ENCODE measurements around the gene MRPL49. TPM values are rescaled to one million over a fixed set of nuclear protein-coding genes. Genes with fewer than 3 reads are reported as not detected.

The MRPL49 gene
- total RNA-seq (2021) = 66.7 and 73.4 TPM in 2 replicates
- long read RNA-seq, transcript MRPL49-201 (4 exons, 2,019 nt) = major isoform, 516 of 585 reads
- long read RNA-seq, transcript MRPL49-209 (3 exons, 518 nt) = minor isoform, 24 of 585 reads
- long read RNA-seq, transcript MRPL49-202 (4 exons, 2,065 nt) = minor isoform, 20 of 585 reads
- long read RNA-seq, partial matches to known transcripts = 4 of 585 reads
- long read RNA-seq, other reads (novel, unspliced or antisense) = 16 of 585 reads

- H3K9me3 Mint-ChIP-seq = no peaks in the 10 kb centered on the region
- Histone ChIP-seq H3K23me2 (ENCODE audit: insufficient read length, low read depth, low read length, poor library complexity, severe bottlenecking) (peaks cover 7% of the 10 kb centered on the region), H3K23ac (ENCODE audit: insufficient read length, low read depth, low read length) (no peak within 1 kb of the TSS), H2BK15ac (ENCODE audit: low read depth, low read length) (no peak within 1 kb of the TSS), H3K18ac (ENCODE audit: insufficient read length, low read depth, low read length) (peak within 1 kb of the TSS; percentile 87), H3K79me2 (ENCODE audit: insufficient read depth, low read length) (peaks cover 9% of the 10 kb centered on the region; the same call in 1 of the 2 replicates), H2BK20ac (ENCODE audit: low read depth, low read length, poor library complexity, severe bottlenecking) (no peak within 1 kb of the TSS), H3K9me3 (ENCODE audit: control insufficient read depth, low read depth, low read length) (no peaks in the 10 kb centered on the region), H4K91ac (ENCODE audit: insufficient read length, low read depth, low read length) (no peak within 1 kb of the TSS), H3K9ac (ENCODE audit: extremely low read depth, insufficient read length, low read length) (peak within 1 kb of the TSS; percentile 96), H2AK5ac (ENCODE audit: insufficient read length, low read length) (no peak within 1 kb of the TSS), H2AFZ (ENCODE audit: low read length) (peak within 1 kb of the TSS; percentile 74), H4K8ac (replicated peaks; ENCODE audit: insufficient read length, low read depth, low read length) (no peak within 1 kb of the TSS), H3T11ph (ENCODE audit: low read length) (no peak within 1 kb of the TSS), H2BK5ac (ENCODE audit: insufficient read length, low read length) (peak within 1 kb of the TSS; percentile 21), H3K79me1 (ENCODE audit: insufficient read depth, low read depth, low read length, poor library complexity, severe bottlenecking) (peaks cover 5% of the 10 kb centered on the region), H3K14ac (ENCODE audit: insufficient read depth, low read length) (peak within 1 kb of the TSS; percentile 94), H3K4me2 (ENCODE audit: insufficient read depth, insufficient read length, low read length) (peak within 1 kb of the TSS; percentile 81), H3K27me3 (ENCODE audit: insufficient read depth, low read length) (no peaks in the 10 kb centered on the region), H3K4me1 (ENCODE audit: insufficient read depth, low read length) (no peaks in the 10 kb centered on the region), H3K4ac (ENCODE audit: low read depth, low read length) (no peak within 1 kb of the TSS; the same call in 1 of the 2 replicates), H4K20me1 (ENCODE audit: control insufficient read depth, insufficient read depth, insufficient read length) (no peaks in the 10 kb centered on the region), H3K27ac (ENCODE audit: insufficient read length, low read depth, low read length) (peak within 1 kb of the TSS; percentile 70), H4K5ac (ENCODE audit: insufficient read length, low read depth, low read length) (peak within 1 kb of the TSS; percentile 54), H3K56ac (ENCODE audit: insufficient read length, low read depth, low read length) (peak within 1 kb of the TSS; percentile 23), H2BK120ac (ENCODE audit: low read depth, low read length, poor library complexity, severe bottlenecking) (no peak within 1 kb of the TSS), H2BK12ac (ENCODE audit: insufficient read length, low read depth, low read length) (no peak within 1 kb of the TSS)
- no peak for TF ChIP-seq CTCF (conservative IDR thresholded peaks at IDR 0.05)
- no CpG with 5 or more reads among the region's 64 CpGs for WGBS (ENCODE audit: extremely low coverage, insufficient read length, low lambda C conversion rate)
- peak within 1 kb of the TSS; percentile 99 to 100 (median 100) for H3K27ac Mint-ChIP-seq
- DNase-seq = peak; percentile 98
- H3K4me3 Mint-ChIP-seq = peak within 1 kb of the TSS; percentile 100
- H3K27me3 Mint-ChIP-seq (ENCODE audit: low read depth) = no peaks in the 10 kb centered on the region
- peaks cover 38 to 73% (median 68%) of the 10 kb centered on the region in 3 experiments for H3K36me3 Mint-ChIP-seq (ENCODE audit: insufficient read depth in 1 of 3, low read depth in 3 of 3)
- peaks cover 6 to 17% of the 10 kb centered on the region in 2 experiments for H3K4me1 Mint-ChIP-seq
Observed at GRCh38 chr11:65121865-65122696, at the start of gene MRPL49, which contains the start of gene FAU. Gene MRPL49 (plus strand): TSS chr11:65122321. CDS start chr11:65122347, 26 bp downstream. Gene FAU (minus strand): TSS chr11:65122134. CDS start chr11:65121813, 321 bp downstream.
